HCEC 1CT (cell line): ENCODE measurements around the gene PACC1.

Experiments
- DNase-seq: peaks from one replicate; pipeline ENCODE4 v3.0.0-alpha.2; 2017

PACC1 gene

DNA sequence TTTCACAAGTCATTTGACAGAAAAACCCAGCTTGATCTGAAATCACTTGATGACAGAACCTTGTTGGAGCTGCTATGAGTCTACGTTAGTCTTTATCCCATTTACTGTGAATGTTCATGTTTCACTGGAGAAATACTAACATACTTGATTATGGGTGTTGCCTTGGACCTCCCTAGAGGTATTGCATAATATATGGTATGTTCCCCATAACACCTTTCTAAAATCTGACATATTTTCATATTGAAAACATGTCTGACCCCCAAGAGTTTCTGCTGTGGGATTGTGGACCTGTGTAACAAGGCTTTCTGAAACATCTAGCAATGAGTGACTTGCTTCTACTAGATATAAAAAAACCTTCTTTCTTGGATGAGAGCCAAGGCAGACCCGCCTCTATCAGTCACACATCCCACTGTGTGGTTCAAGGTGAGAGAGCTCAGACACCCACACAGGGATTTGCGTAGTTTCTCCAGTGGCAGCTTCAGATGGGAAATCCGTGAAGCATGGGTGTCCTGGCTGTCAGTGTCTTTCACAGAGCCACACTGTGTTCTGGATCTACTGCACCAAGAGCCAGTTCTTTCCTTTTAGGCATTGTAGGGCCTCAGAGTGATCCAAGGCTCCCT, 22.6 kb upstream of the PACC1 start:
- no peak for DNase-seq

DNA sequence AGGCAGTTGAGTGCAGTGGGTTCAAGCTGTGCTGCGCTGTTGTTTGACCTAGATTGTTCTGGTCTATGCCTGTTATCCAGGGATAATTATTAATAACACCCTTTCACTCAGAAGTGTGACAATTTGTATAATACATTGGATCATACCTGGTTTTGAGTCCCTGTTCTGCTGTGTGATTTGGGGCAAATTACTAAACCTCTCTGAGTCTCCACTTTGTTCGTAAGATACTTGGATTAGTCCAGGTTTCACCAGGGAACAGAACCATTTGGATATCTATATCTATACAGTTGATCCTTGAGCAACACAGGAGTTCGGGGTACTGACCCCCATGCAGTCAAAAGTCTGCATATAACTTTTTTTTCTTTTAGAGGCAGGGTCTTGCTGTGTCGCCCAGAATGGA, 20.3 kb upstream of the PACC1 start:
- DNase-seq = no peak

DNA sequence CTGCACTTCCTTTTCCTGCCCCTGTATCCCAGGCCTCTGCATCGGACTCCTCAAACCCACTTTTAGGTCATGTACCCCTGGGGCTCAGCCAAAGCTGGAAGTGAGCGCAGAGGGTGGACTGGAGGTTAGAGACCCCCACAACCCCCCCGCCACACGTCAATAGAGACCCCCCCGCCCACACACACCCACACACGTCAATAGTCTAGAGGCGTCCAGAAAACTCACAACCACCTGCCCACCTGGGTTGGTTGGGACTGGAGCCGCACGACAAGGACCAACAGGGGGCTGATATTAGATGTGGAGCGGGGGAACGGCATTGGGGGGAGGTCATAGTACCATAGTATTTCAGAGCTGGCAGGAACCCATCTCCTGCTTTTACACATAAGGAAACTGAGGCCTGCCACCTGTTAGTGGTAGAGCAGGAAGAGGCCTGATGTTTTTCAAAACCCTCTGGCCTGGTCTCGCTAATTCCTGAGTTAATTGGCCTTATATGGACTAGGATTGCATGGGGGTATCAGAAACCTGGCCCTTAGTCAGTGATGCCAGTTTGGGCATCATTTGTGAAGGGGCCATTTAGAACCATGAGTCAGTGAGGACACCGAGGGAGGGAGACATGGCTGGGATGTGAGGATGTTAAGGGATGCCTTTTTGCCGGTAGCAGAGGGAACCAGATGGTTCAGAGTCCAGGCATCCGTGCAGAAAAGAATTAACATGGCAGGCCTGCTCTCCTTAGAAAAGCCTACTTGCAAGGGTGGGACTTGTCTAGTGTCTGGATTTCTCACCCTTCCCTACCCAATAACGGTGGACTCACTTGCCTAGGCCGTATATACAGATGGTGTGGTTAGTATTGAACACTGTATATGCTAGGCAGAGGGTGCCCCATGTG, 19.1 kb upstream of the PACC1 start:
- no peak for DNase-seq

DNA sequence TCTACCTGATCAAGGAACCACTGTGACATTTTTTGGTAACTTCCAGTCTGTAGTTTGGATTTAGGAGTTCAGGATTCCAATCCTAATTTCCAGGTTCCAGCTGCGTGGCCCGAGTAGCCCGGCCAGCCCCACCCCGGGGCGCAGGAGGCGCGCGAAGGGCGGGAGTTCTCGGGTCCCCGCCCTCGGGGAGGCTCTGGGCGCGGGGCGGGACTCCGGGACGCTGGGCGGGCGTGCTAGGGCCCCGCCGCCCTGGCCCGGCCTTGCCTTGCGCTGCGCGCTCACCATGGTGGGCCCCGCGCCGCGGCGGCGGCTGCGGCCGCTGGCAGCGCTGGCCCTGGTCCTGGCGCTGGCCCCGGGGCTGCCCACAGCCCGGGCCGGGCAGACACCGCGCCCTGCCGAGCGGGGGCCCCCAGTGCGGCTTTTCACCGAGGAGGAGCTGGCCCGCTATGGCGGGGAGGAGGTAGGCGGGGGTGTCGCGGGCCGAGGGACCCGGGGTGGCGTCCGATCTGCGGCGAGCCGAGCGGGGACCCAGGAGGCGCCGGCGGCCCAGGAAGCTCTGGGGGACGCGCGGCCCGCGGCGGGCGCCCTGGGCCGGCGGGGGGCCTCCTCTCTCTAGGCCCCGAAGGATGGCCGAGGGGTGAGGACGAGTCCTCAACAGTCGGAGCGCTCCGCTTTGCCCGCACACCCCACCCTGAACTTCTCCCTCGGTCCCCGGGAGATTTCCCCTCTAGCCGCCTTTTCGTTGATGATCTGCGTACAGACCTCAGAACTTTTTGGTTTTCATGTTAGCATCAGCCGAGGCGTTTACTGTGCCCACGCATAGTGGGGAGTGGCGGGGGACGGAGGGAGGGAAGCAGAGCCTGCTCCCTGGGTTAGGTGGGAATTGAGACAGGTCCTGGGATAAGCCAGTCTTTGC, 18.2 kb upstream of the PACC1 start, which contains the start of gene NENF:
Gene NENF (plus strand): TSS at position 260 of the 916 bp plus-strand sequence. CDS start 24 bp downstream, at position 284.
- peak; percentile 87 for DNase-seq

DNA sequence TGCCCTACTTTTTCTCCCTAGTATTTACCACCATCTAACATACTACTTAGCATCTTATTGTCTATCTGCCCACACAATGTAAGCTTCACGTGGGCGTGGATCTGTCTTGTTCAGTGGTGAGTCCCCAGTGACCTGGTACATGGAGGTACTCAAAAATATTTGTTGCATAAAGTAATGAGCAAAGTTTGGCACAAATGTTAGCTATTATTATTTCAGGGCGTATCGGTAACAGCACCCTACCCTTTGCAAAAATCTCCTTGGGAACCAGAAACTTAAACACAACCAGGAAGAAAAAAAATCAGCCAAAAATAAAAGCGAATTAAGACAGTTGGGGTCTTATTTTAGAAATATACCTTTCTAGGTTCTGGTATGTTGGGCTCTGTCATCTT, 17.6 kb upstream of the PACC1 start:
- no peak for DNase-seq

DNA sequence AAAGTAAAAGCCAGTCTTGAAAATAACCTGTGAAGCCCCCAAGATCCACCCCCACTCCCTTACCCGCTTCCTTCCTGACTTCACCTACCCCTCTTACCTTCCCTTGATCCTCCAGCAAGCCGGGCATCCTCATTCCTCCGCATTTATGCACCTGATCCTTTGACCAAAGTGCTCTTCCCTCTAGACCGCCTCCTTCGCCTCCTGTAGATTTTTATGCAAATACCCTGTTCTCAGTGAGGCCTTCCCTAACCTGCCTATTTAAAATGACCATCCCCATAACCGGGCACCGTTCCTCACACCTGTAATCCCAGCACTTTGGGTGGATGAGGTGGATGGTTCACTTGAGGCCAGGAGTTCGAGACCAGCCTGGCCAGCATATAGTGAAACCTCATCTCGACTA, 17.0 kb upstream of the PACC1 start:
- DNase-seq = no peak

DNA sequence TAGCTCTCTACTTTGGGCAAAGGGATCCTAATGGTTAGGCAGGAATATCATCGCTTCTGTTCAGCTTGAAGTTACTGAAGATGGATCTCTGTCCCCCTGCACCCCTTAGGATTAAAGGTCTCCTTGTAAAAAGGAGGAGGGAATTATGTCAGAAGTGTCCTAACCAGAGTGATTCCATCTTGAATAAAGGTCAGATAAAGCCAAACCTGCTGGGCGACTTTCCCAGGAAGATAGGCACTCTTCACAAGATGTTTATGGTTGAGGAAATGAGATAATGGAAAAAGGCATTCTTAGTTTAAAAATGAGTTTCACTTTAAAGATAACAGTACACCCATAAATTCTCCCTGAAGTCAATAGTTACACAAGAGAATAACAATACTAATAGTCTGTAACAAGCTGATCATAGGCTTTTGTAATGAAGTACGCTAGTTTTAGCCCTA, 16.3 kb upstream of the PACC1 start:
- no peak for DNase-seq

DNA sequence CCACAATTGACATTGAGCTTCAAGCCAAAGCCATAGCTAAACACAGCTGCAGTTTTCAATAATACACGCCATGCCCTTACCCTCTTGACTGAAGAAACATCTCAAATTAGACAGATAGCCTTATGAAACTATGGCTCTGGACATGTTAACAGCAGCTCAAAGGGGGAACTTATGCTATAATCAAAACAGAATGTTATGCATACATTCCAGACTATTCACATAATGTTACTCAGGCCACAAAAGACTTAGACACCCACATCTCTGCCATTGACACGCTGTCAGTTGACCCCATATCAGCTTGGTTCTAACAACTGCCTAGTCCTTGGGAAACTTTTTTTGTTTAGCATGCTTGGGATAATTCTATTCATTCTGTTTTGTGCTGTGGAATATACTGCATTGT, 15.7 kb upstream of the PACC1 start:
- DNase-seq = peak; percentile 16

DNA sequence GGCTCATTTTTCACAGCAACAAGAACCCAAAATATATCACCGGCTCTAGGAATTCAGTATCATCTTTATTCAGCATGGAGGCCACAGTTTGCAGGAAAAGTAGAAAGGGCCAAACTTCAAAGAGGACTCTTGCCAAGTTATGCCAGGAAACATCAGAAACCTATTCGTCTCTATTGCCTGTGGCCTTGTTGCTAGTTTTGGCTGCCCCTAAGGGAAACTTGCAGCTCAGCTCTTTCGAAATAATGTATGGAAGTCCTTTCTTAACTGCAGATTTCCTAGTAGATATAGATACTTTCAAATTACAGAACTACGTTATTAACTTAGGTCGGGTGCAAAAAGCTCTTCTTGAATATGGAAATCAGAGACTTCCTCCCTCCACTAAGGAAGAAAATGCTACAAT, 13.8 kb upstream of the PACC1 start:
- no peak for DNase-seq

DNA sequence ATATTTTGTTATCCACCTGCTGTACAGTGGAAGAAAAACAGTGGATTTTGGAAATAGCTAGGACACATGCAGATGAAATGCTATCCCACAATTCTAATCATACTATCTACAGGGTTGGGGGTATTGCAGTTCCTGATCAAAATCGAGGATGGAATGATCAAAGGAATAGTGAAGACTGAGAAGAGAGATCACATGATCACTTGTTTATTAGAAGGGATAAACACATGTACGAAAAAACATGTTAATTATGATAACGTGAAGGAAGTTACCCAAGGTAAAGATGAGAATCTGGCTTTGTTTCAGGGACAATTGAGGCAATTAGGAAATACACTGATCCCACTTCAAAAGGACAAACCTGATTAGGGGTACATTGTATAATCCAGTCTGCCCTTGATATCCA, 9.2 kb upstream of the PACC1 start:
- no peak for DNase-seq

DNA sequence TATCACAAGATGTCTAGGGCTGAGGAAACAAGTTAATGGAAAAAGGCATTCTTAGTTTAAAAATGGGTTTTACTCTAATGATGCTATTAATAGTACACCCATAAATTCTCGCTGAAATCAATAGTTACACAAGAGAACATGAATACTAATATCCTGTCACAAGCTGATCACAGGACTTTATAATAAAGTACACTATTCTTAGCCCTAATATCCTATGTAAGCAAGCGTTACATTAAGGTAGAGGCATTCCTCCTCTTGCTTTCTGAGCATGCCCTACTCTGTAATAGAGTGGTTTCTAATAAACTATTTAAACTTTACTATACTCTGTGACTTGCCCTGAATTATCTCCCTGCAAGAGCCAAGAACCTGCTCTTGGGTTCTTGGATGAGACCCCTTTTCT, 6.5 kb upstream of the PACC1 start:
- DNase-seq = no peak

DNA sequence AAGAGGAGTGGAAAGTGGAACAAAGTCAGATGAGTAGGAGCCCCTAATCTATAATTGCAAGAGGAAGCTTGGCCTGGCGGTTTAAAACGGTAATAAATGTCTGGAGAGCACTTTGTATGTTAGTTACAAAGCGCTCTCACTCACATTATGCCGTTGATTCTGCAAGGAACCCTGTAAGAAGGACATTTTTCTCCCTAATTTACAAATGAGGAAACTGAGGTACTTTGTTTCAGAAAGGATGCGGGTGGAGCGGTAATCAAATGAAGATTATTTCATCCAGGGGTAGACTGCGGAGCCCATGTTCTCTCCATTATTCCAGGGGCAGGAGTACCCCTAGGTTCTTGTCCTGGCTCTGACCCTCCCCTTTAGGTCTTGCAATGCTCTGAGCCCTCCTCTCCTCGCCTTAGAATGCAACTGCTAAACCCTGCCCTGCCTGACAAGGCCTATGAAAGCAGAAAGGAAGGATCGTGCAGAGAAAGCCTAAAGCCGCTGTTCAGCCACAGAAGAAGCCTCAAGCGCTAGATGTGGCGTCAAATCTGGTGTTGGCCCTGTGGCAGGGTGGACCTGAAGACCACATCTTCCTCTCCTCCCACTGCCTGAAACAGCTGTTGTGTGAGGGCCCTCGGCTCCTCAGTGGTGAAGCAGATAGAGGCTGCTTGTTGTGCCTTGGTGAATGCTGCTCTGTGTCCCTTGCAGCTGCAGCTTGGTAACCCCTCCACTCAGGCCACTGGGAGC, 588 bp upstream of the PACC1 start:
- DNase-seq = no peak

DNA sequence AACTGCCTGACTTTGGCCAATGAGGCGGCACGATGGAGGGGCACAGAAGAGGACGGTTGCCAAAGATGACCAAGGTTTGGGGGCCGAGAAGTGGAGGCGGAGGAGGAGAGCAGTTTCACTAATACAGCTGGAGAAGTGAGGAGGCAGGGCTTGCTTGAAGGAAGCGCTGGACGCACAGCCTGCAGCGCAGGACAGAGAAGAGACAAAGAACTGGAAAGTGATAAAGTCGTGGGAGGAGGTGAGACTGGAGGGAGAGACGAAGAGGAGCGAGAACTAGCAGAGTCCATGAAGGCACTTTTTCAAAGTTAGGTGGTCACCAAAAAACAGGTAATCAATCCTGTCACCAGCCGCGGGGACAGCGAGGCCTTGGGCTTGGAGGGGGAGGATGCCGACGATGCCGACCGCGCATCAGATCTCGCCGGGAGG, 771 bp downstream of the PACC1 start:
- DNase-seq = no peak

DNA sequence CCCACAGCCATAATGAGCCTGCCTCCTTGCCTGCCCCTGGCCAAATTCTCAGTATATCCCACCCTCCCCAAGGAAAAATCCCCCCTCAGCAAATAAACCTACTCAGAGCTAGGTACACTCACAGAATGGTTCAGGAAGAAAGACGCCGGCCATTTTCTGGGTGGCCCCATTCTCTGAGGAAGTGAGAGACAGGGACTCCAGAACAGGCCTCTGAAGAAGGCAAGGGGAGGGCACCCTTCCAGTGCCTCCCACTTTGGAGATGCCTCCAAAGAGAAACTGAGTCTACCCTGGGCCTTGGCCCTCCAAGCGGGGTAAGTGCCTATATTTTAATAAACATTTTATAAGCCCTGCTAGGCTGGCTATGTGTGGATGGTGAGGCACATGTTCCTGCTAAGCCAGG, 2.3 kb downstream of the PACC1 start:
- no peak for DNase-seq

DNA sequence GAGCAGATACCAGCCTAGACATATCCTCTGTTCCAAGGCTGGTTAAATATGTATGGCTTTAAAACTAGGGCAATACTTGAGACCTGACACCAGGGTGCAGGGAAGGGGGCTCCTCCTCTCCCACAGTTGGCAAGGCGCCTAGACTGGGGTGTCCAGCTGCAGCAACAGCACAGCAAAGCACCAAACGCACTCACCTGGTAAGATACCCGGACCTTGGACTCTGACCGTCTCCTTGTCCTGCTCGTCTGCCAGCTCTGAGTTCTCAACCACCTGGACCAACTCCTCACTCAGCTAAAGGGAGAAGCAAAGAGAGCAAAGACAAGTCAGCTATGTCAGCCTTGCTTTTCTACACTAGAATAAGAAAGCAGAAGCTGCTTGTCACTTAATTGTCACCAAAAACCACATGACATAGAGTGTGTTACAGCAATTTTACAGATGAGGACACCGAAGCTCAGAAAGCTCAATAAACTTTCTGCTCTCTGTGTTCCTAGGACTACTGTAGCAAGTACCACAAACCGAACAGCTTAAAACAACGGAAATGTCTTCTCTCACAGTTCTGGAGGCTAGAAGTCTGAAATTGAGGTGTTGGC, 4.4 kb downstream of the PACC1 start:
- DNase-seq = no peak

DNA sequence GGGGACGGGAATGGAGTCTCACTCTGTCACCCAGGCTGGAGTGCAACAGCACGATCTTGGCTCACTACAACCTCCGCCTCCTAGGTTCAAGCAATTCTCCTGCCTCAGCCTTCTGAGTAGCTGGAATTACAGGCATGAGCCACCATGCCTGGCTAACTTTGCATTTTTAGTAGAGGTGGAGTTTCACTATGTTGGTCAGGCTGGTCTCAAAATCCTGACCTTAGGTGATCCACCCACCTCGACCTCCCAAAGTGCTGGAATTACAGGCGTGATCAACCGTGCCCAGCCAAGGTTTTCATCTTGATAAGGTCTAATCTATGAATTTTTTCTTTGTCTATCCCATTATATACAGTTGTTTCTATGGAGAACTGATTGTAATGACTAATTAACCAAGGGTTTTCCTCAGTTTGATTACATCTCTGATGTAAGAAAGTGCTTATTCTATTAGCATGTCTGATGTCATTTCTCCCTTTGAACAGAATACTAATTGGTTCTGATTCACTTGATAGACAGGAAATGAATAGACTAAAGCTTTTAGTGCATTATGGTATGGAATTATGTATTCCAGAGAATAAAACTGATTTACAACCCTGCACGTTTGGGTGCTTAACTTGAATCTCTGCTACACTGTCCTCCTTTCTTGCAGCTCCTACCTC, 11.9 kb downstream of the PACC1 start:
- DNase-seq = peak; percentile 10

DNA sequence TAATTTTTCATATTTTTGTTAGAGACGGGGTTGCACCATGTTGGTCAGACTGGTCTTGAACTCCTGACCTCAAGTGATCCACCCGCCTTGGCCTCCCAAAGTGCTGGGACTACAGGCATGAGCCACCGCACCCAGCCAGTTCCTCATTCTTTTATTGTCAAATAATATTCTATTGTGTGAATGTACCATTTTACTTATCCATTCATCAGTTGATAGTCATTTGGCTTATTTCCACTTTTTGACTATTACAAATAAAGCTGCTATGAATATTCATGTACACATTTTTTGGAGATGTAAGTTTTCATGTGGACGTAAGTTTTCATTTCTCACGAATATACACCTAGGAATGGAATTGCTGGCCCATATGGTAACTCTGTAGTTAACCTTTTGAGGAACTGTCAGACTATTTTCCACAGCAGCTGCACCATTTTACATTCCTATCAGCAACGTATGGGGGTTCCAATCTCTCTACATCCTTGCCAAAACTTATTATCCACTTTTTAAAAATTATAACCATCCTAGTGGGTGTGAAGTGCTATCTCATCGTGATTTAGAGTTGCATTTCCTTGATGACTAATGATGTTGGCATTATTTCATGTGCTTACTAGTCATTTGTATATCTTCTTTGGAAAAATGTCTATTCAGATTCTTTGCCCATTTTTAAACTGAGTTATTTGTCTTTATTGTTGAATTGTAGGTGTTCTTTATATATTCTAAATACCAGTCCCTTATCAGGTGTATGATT, 12.7 kb downstream of the PACC1 start:
- peak; percentile 84 for DNase-seq

DNA sequence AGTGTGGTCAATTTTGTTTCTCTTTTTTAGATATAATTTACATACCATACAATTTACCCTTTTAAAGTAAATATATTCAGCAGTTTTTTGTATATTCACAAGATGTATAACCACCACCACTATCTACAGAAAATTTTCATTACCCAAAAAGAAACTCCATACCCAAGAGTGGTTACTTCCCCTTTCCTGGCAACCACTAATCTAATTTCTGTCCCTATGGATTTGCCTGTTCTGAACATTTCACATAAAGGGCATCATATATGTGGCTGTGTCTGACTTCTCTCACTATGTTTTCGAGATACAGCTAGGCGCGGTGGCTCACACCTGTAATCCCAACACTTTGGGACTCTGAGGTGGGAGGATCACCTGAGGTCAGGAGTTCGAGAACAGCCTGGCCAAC, 13.6 kb downstream of the PACC1 start:
- DNase-seq = no peak

DNA sequence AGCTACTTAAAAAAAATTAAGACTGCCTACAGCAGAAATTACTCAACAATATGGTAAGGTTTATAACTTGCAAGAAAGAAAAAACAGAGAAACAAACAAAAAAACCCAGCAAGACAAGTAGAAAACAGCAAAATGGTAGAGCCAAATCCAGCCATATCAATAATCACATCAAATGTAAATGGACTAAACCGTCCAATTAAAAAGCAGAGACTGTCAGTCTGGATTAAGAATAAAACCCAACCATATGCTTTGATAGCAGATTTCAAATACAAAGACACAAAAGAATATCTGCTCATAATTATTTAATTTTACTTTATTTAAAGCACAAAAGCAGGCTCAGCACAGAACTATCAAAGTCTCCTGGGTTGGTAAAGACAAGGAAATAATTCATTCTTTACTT, 17.5 kb downstream of the PACC1 start:
- no peak for DNase-seq

DNA sequence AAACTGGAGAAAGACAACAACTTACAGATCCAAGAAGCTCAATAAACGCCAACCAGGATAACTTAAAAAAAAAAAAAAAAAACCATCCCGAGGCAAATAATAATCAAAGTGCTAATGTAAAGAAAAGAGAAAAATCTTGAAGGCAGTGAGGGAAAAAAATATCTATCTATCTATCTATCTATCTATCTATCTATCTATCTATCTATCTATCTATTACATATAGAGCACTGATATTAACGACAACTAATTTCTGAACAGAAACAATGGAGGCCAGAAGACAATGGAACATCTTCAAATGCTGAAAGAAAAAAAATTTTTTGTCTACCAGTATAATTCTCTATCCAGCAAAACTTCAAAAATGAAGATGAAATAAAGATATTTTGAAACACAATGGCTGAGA, 18.0 kb downstream of the PACC1 start:
- DNase-seq = peak; percentile 3
